ENCODE measurements around the gene RELB.

DNA sequence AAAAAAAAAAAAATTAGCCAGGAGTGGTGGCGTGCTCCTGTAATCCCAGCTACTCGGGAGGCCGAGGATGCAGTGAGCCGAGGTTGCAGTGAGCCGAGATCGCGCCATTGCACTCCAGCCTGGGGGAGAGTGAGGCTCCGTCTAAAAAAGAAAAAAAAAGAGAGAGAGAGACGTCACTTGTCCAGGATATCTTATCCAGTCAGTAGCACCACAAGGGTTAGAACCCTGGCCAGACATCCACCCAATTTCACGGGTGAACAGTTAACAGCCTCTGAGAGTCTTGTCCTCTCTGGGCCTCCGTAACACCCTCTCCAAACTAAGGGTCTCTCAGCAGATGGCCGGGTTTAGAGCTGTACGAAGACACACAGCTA lies 47.0 kb upstream of the RELB start:
- TF ChIP-seq, protein P1, sequence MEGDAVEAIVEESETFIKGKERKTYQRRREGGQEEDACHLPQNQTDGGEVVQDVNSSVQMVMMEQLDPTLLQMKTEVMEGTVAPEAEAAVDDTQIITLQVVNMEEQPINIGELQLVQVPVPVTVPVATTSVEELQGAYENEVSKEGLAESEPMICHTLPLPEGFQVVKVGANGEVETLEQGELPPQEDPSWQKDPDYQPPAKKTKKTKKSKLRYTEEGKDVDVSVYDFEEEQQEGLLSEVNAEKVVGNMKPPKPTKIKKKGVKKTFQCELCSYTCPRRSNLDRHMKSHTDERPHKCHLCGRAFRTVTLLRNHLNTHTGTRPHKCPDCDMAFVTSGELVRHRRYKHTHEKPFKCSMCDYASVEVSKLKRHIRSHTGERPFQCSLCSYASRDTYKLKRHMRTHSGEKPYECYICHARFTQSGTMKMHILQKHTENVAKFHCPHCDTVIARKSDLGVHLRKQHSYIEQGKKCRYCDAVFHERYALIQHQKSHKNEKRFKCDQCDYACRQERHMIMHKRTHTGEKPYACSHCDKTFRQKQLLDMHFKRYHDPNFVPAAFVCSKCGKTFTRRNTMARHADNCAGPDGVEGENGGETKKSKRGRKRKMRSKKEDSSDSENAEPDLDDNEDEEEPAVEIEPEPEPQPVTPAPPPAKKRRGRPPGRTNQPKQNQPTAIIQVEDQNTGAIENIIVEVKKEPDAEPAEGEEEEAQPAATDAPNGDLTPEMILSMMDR (IDR thresholded peaks at IDR 0.05), result no peak
- no peak for TF ChIP-seq POLR2A (IDR thresholded peaks at IDR 0.05)
